ENCODE data around the gene OR52N5.

- TF ChIP-seq POLR2AphosphoS5 (IDR thresholded peaks at IDR 0.05; ENCODE audit: low read depth, low read length), result no peak
- TF ChIP-seq TCF7L2 (IDR thresholded peaks at IDR 0.05; ENCODE audit: low read depth, low read length), result no peak
Measured at GRCh38 chr11:5831196-5831829, 48.2 kb upstream of the OR52N5 start.
